MM.1S (cell line): ENCODE data around the gene CREB3L1.

Experiments
- CTCF ChIP-seq: fragments of 300-600 bp; sonication (generic); IDR thresholded peaks from 2 replicates; pipeline ENCODE4 v1.5.1; 2016; ENCODE audit warnings: antibody characterized with exemption, low read length, mixed read lengths
- EZH2 ChIP-seq: fragments of 300-600 bp; sonication (generic); optimal IDR thresholded peaks from 2 replicates; pipeline ENCODE3; 2017; ENCODE audit warnings: low read depth, mild to moderate bottlenecking, antibody characterized with exemption, low read length, mixed read lengths
- EZH2phosphoT487 ChIP-seq: fragments of 300-600 bp; sonication (generic); IDR thresholded peaks from 2 replicates; pipeline ENCODE4 v1.6.1; 2018; ENCODE audit warnings: antibody characterized with exemption, low read length

- no peak for TF ChIP-seq CTCF
- TF ChIP-seq EZH2: no peak
- no peak for TF ChIP-seq EZH2phosphoT487
Measured at GRCh38 chr11:46345881-46346484, 68.5 kb downstream of the CREB3L1 start.
